ENCODE data around the gene PREX1. TPM values are rescaled to one million over a fixed set of nuclear protein-coding genes. Genes with fewer than 3 reads are reported as not detected.
"Not testable (repeated sequence)": the region's sequence is repeated elsewhere in the genome, so short reads cannot be mapped to it uniquely, and the experiment has no call there.

Gene PREX1
- polyA plus RNA-seq, 4 donors: 13.7 to 16.7 (median 15.2) TPM

GRCh38 chr20:48782053-48782452 lies 45.7 kb downstream of the PREX1 start:
- no peak for DNase-seq (ENCODE audit: low read depth in 4 of 4, low spot score in 2 of 4)

GRCh38 chr20:48781634-48782033 lies 46.2 kb downstream of the PREX1 start:
- DNase-seq (ENCODE audit: low read depth in 4 of 4, low spot score in 2 of 4): no peak

- no peak for DNase-seq (ENCODE audit: low read depth in 4 of 4, low spot score in 2 of 4)
Measured at GRCh38 chr20:48779435-48779834, 48.4 kb downstream of the PREX1 start.

GRCh38 chr20:48777821-48778220 lies 50.0 kb downstream of the PREX1 start:
- no peak for DNase-seq (ENCODE audit: low read depth in 4 of 4, low spot score in 2 of 4)

GRCh38 chr20:48777005-48777404 lies 50.8 kb downstream of the PREX1 start:
- DNase-seq (ENCODE audit: low read depth in 4 of 4, low spot score in 2 of 4): no peak

- no peak for DNase-seq (ENCODE audit: low read depth in 4 of 4, low spot score in 2 of 4)
Measured at GRCh38 chr20:48776306-48776705, 51.5 kb downstream of the PREX1 start.

- DNase-seq (ENCODE audit: low read depth in 4 of 4, low spot score in 2 of 4): not testable (repeated sequence)
Measured at GRCh38 chr20:48775545-48775944, 52.3 kb downstream of the PREX1 start.

GRCh38 chr20:48774696-48775095 lies 53.1 kb downstream of the PREX1 start:
- DNase-seq (ENCODE audit: low read depth in 4 of 4, low spot score in 2 of 4): no peak

- DNase-seq (ENCODE audit: low read depth in 4 of 4, low spot score in 2 of 4): no peak
Measured at GRCh38 chr20:48773837-48774418, 53.9 kb downstream of the PREX1 start.

GRCh38 chr20:48772183-48772976 lies 55.4 kb downstream of the PREX1 start:
- no peak for DNase-seq (ENCODE audit: low read depth in 4 of 4, low spot score in 2 of 4)

GRCh38 chr20:48771542-48771941 lies 56.3 kb downstream of the PREX1 start:
- DNase-seq (ENCODE audit: low read depth in 4 of 4, low spot score in 2 of 4): no peak

- no peak for DNase-seq (ENCODE audit: low read depth in 4 of 4, low spot score in 2 of 4)
Measured at GRCh38 chr20:48770700-48771442, 56.9 kb downstream of the PREX1 start.

GRCh38 chr20:48769069-48769983 lies 58.5 kb downstream of the PREX1 start:
- no peak for DNase-seq (ENCODE audit: low read depth in 4 of 4, low spot score in 2 of 4)

GRCh38 chr20:48766961-48767960 lies 60.5 kb downstream of the PREX1 start:
- DNase-seq (ENCODE audit: low read depth in 4 of 4, low spot score in 2 of 4): no peak

GRCh38 chr20:48766205-48766604 lies 61.6 kb downstream of the PREX1 start:
- DNase-seq (ENCODE audit: low read depth in 4 of 4, low spot score in 2 of 4): no peak

GRCh38 chr20:48765359-48765758 lies 62.4 kb downstream of the PREX1 start:
- DNase-seq (ENCODE audit: low read depth in 4 of 4, low spot score in 2 of 4): no peak

GRCh38 chr20:48763216-48763914 lies 64.4 kb downstream of the PREX1 start:
- DNase-seq (ENCODE audit: low read depth in 4 of 4, low spot score in 2 of 4): no peak

- no peak for DNase-seq (ENCODE audit: low read depth in 4 of 4, low spot score in 2 of 4)
Measured at GRCh38 chr20:48761874-48762273, 65.9 kb downstream of the PREX1 start.

Measured in left renal cortex interstitium (tissue), 4 donors.